WTC11 (cell line): ENCODE measurements around the gene ATP2B1. TPM values are rescaled to one million over a fixed set of nuclear protein-coding genes. Genes with fewer than 3 reads are reported as not detected.

Source experiments
- ATAC-seq: fragments of 200-7000 bp; cut with Tn5 transposase; 2 replicates; pipeline ENCODE4 v1.10.0; 2021; ENCODE audit warnings: mild to moderate bottlenecking, moderate library complexity
- CTCF ChIA-PET: fragments of 300-600 bp; sonication (Branson Sonifier 250); formaldehyde crosslinking; loops from one replicate; lab custom pipeline; 2021; ENCODE audit warnings: antibody characterized with exemption; lab: Charles Lee
- POLR2A ChIA-PET: fragments of 350-600 bp; sonication (Branson Sonifier 250); formaldehyde crosslinking; loops from one replicate; lab custom pipeline; 2021; ENCODE audit warnings: antibody characterized with exemption; lab: Charles Lee
- DNase-seq: peaks from one replicate; pipeline ENCODE4 v3.0.0; 2021; ENCODE audit warnings: low spot score
- H3K27ac Mint-ChIP-seq: 2 replicates; pipeline ENCODE4 v1.8.0; 2021; ENCODE audit warnings: mixed read lengths
- H3K27me3 Mint-ChIP-seq: 2 replicates; pipeline ENCODE4 v1.8.0; 2021; ENCODE audit warnings: low read depth, mild to moderate bottlenecking, moderate library complexity, mixed read lengths
- H3K36me3 Mint-ChIP-seq: 2 replicates; pipeline ENCODE4 v1.8.0; 2021; ENCODE audit warnings: mixed read lengths
- H3K4me1 Mint-ChIP-seq: 2 replicates; pipeline ENCODE4 v1.8.0; 2022; ENCODE audit warnings: mixed read lengths
- H3K4me3 Mint-ChIP-seq: 2 replicates; pipeline ENCODE4 v1.8.0; 2021; ENCODE audit warnings: mild to moderate bottlenecking, moderate library complexity, mixed read lengths
- H3K9me3 Mint-ChIP-seq: 2 replicates; pipeline ENCODE4 v1.8.0; 2021; ENCODE audit warnings: mixed read lengths
- AR ChIP-seq: fragments of 250-450 bp; sonication (Bioruptor Pico); IDR thresholded peaks from 2 replicates; pipeline ENCODE4 v1.9.0; 2021; ENCODE audit warnings: mild to moderate bottlenecking
- CBFB ChIP-seq: sonication (generic); formaldehyde crosslinking; IDR thresholded peaks from 2 replicates; pipeline ENCODE4 v1.8.1; 2022; ENCODE audit warnings: mild to moderate bottlenecking, low read depth, missing genetic modification reagents
- CREM ChIP-seq: sonication (generic); formaldehyde crosslinking; IDR thresholded peaks from 2 replicates; pipeline ENCODE4 v1.8.1; 2022; ENCODE audit warnings: mild to moderate bottlenecking, missing genetic modification reagents, moderate library complexity
- E2F1 ChIP-seq: sonication (generic); formaldehyde crosslinking; IDR thresholded peaks from 2 replicates; pipeline ENCODE4 v1.8.0; 2022; ENCODE audit warnings: mild to moderate bottlenecking, missing genetic modification reagents
- ESRRA ChIP-seq: sonication (generic); formaldehyde crosslinking; IDR thresholded peaks from 2 replicates; pipeline ENCODE4 v1.8.1; 2022; ENCODE audit warnings: mild to moderate bottlenecking, missing genetic modification reagents, borderline replicate concordance
- FOXJ3 ChIP-seq: sonication (generic); formaldehyde crosslinking; IDR thresholded peaks from 2 replicates; pipeline ENCODE4 v1.9.0; 2021; ENCODE audit warnings: missing genetic modification reagents, mild to moderate bottlenecking, borderline replicate concordance
- GABPB1 ChIP-seq: sonication (generic); formaldehyde crosslinking; IDR thresholded peaks from 2 replicates; pipeline ENCODE4 v1.8.1; 2023; ENCODE audit warnings: mild to moderate bottlenecking, missing genetic modification reagents
- GRHL2 ChIP-seq: fragments of 250-450 bp; sonication (Bioruptor Pico); IDR thresholded peaks from 2 replicates; pipeline ENCODE4 v1.8.0; 2022; ENCODE audit warnings: mild to moderate bottlenecking, moderate library complexity; ENCODE audit not compliant: insufficient replicate concordance, severe bottlenecking
- HMGXB4 ChIP-seq: sonication (generic); formaldehyde crosslinking; IDR thresholded peaks from 2 replicates; pipeline ENCODE4 v1.8.1; 2023; ENCODE audit warnings: mild to moderate bottlenecking, moderate library complexity, missing genetic modification reagents
- KAT7 ChIP-seq: sonication (generic); formaldehyde crosslinking; IDR thresholded peaks from 2 replicates; pipeline ENCODE4 v1.8.1; 2023; ENCODE audit warnings: missing genetic modification reagents, mild to moderate bottlenecking, borderline replicate concordance
- NFYB ChIP-seq: sonication (generic); formaldehyde crosslinking; conservative IDR thresholded peaks from 2 replicates; pipeline ENCODE4 v1.8.0; 2022; ENCODE audit warnings: low read depth, missing genetic modification reagents
- NR1H2 ChIP-seq: sonication (generic); formaldehyde crosslinking; IDR thresholded peaks from 2 replicates; pipeline ENCODE4 v1.9.0; 2021; ENCODE audit warnings: mild to moderate bottlenecking, moderate library complexity, missing genetic modification reagents
- STAT6 ChIP-seq: sonication (generic); formaldehyde crosslinking; conservative IDR thresholded peaks from 2 replicates; pipeline ENCODE4 v1.8.1; 2023; ENCODE audit warnings: mild to moderate bottlenecking, low read depth, missing genetic modification reagents, moderate library complexity
- TCF7 ChIP-seq: sonication (generic); formaldehyde crosslinking; IDR thresholded peaks from 2 replicates; pipeline ENCODE4 v1.8.0; 2022; ENCODE audit warnings: mild to moderate bottlenecking, low read depth, missing genetic modification reagents, moderate library complexity
- ZNF263 ChIP-seq: sonication (generic); formaldehyde crosslinking; IDR thresholded peaks from 2 replicates; pipeline ENCODE4 v1.8.1; 2022; ENCODE audit warnings: low read depth, mild to moderate bottlenecking, moderate library complexity, missing genetic modification reagents
- ZNF425 ChIP-seq: fragments of 250-450 bp; sonication (Bioruptor Pico); conservative IDR thresholded peaks from 2 replicates; pipeline ENCODE4 v1.9.0; 2021; ENCODE audit warnings: mild to moderate bottlenecking
- ZNF532 ChIP-seq: fragments of 250-450 bp; sonication (Bioruptor Pico); IDR thresholded peaks from 2 replicates; pipeline ENCODE4 v1.9.0; 2021; ENCODE audit warnings: mild to moderate bottlenecking, borderline replicate concordance
- total RNA-seq: library from RNA; stranded (reverse); gene quantifications from 3 replicates; pipeline ENCODE4 v1.2.3, GENCODE V29; 2021

Gene ATP2B1
- total RNA-seq, 1 experiment from 2014 or later = 31.7 TPM

GRCh38 chr12:89636052-89636775 is 72.4 kb downstream of the ATP2B1 start:
- CTCF ChIA-PET = no interaction called here
- POLR2A ChIA-PET = no interaction called here
- H3K27me3 Mint-ChIP-seq = no peaks in the 10 kb centered on the region
- no peak overlapping the region for H3K27ac Mint-ChIP-seq
- ATAC-seq (no peak), DNase-seq (no peak)
- no peak overlapping the region for H3K4me3 Mint-ChIP-seq
- peaks cover 5% of the 10 kb centered on the region; the same call in 1 of the 2 replicates for H3K4me1 Mint-ChIP-seq
- no peaks in the 10 kb centered on the region for H3K36me3 Mint-ChIP-seq
- TF ChIP-seq FOXJ3 (CRISPR knock-in tag) = no peak
- no peak for TF ChIP-seq KAT7 (CRISPR knock-in tag)
- no peak for TF ChIP-seq HMGXB4
- TF ChIP-seq ZNF425 (CRISPR knock-in tag) = no peak
- TF ChIP-seq GABPB1 (CRISPR knock-in tag) = no peak
- no peak for TF ChIP-seq CBFB (CRISPR knock-in tag)
- TF ChIP-seq GRHL2 = no peak
- TF ChIP-seq ZNF263 = no peak
- no peak for TF ChIP-seq TCF7 (CRISPR knock-in tag)
- TF ChIP-seq ESRRA (CRISPR knock-in tag) = no peak
- no peak for TF ChIP-seq CREM (CRISPR knock-in tag)
- no peak for TF ChIP-seq STAT6
- TF ChIP-seq E2F1 (CRISPR knock-in tag) = no peak
- no peak for TF ChIP-seq NFYB
- no peak for TF ChIP-seq NR1H2 (CRISPR knock-in tag)
- no peak for TF ChIP-seq ZNF532 (CRISPR knock-in tag)
- TF ChIP-seq AR (CRISPR knock-in tag) = no peak
- no peaks in the 10 kb centered on the region for H3K9me3 Mint-ChIP-seq
